ENCODE data around the gene EIF4EBP3. TPM values are rescaled to one million over a fixed set of nuclear protein-coding genes. Genes with fewer than 3 reads are reported as not detected.

EIF4EBP3 gene
- total and polyA plus RNA-seq, 2 donors (not counting 1 experiment from before 2014, with no cell fraction given), result 1.8 to 3.0 TPM

DNA sequence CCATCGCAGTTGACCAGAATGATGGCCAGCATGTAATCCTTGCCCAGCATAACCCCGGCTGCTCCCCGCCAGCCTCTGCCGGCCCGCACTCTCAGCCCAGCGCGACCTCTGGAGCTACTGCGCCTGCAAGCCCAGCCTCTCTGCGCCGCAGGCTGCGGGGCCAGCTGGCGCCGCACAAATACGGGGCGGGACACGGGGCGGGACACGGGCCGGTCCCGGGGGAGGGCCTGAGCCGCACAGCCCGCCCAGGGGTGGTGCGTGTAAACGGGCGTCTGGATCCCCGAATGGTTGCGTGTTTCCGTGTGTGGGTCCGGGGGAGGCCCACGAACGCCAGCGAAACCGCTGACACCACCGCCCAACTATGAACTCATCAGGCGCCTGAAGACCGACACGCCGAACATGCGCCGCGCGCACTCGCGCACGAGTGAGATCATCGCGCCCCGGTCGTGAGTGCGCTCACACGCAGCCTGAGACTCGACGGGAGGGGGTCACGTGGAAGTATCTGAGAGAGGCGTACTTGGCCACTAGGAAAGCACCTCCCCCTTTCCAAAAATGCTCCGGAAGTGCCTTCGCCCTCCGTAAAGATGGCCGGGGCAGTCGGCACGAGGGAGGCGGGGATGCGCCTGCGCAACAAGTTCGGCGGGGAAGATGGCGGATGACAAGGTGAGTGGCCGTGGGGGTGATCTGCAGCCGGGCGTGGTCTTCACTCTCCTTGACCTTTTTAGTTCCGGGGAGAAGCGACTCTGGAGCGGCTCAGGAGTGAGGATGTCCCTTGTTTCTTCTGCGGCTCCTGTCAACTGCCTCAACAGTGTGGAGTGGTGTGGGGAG lies 16.9 kb downstream of the EIF4EBP3 start, which contains the start of the genes APBB3 and SLC35A4:
Gene APBB3, minus strand, starts transcription at position 403 of the 828 bp plus-strand sequence. Its CDS starts 353 bp downstream, at position 50.
Gene SLC35A4, plus strand, starts transcription at position 633 of the 828 bp plus-strand sequence. CDS start 2,342 bp downstream, outside the sequence.
- Histone ChIP-seq H3K79me2 (ENCODE audit: control insufficient read depth, insufficient read depth, low read length) (peaks cover 29% of the 10 kb centered on the region), H2AFZ (ENCODE audit: low read length) (peak within 1 kb of the TSS; percentile 74), H4K20me1 (ENCODE audit: control insufficient read depth, extremely low read depth, insufficient read depth, low read length) (no peaks in the 10 kb centered on the region), H3K4me2 (ENCODE audit: extremely low read depth, insufficient read depth, low read length) (peak within 1 kb of the TSS; percentile 100), H3K4me1 (ENCODE audit: control insufficient read depth, extremely low read depth, insufficient read depth, low read length) (peaks cover 12% of the 10 kb centered on the region), H3K27me3 (ENCODE audit: control insufficient read depth, insufficient read depth, low read length) (no peaks in the 10 kb centered on the region), H3K9me3 (ENCODE audit: control insufficient read depth, insufficient read depth, low read depth, low read length) (no peaks in the 10 kb centered on the region), H3K9ac (ENCODE audit: insufficient read depth, low read length) (peak within 1 kb of the TSS; percentile 86), H3K27ac (ENCODE audit: insufficient read depth, low read length) (peak within 1 kb of the TSS; percentile 87), H3K36me3 (ENCODE audit: control insufficient read depth, insufficient read depth, low read length) (peaks cover 21% of the 10 kb centered on the region), H3K4me3 (replicated peaks in 1 of 4; ENCODE audit: control extremely low read depth in 1 of 4, insufficient read depth in 1 of 4, low read depth in 3 of 4, low read length in 4 of 4) (peak within 1 kb of the TSS; percentile 61 to 99 (median 86))
- no peak for TF ChIP-seq EZH2 (IDR thresholded peaks at IDR 0.05; ENCODE audit: low read length, missing control alignments)
- TF ChIP-seq, protein P1, sequence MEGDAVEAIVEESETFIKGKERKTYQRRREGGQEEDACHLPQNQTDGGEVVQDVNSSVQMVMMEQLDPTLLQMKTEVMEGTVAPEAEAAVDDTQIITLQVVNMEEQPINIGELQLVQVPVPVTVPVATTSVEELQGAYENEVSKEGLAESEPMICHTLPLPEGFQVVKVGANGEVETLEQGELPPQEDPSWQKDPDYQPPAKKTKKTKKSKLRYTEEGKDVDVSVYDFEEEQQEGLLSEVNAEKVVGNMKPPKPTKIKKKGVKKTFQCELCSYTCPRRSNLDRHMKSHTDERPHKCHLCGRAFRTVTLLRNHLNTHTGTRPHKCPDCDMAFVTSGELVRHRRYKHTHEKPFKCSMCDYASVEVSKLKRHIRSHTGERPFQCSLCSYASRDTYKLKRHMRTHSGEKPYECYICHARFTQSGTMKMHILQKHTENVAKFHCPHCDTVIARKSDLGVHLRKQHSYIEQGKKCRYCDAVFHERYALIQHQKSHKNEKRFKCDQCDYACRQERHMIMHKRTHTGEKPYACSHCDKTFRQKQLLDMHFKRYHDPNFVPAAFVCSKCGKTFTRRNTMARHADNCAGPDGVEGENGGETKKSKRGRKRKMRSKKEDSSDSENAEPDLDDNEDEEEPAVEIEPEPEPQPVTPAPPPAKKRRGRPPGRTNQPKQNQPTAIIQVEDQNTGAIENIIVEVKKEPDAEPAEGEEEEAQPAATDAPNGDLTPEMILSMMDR (conservative IDR thresholded peaks at IDR 0.05 in 1 of 2, IDR thresholded peaks at IDR 0.05 in 1 of 2; ENCODE audit: low read depth in 1 of 2, low read length in 2 of 2), result no peak
- DNase-seq (ENCODE audit: low read depth in 2 of 2), result peak; percentile 99

DNA sequence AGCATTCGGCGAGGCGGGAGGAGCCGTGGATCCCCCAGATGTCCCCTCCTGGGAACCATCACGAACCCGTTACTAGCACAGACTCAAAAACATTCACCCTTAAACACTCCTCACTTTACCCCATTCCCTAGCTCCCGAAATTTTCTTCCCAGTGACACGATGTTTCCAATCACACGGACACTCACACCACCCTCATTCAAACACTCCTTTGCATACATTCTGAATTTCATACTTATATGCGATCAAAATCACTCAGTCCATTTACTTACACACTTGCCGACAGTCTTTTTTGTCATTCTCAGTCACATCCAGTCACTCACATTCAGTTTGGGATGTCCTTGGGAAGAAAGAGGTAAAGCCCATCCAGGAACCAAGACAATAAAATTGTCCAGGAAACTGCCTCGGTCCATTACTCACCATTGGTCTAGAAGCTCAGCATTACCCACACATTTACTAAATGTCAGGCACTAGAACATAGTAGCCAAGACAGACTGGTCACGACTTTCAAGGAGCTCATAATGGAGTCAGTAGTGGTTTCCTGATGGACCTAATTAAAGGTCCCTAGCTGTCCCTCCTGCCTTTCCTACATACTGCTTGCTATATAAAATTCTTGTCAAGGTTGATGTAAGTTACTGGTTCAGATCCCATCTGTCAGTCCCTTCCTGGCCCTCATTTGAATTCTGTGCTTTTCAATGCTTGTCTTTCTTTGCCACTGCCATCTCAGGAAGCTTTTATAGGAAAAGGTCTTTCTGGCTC lies 17.7 kb downstream of the EIF4EBP3 start:
- H3K36me3 ChIP-seq (ENCODE audit: control insufficient read depth, insufficient read depth, low read length), result peaks cover 21% of the 10 kb centered on the region
- peak overlapping the region; percentile 61 to 99 (median 86) for H3K4me3 ChIP-seq (replicated peaks in 1 of 4; ENCODE audit: control extremely low read depth in 1 of 4, insufficient read depth in 1 of 4, low read depth in 3 of 4, low read length in 4 of 4)
- peak overlapping the region; percentile 100 for H3K4me2 ChIP-seq (ENCODE audit: extremely low read depth, insufficient read depth, low read length)
- peaks cover 12% of the 10 kb centered on the region for H3K4me1 ChIP-seq (ENCODE audit: control insufficient read depth, extremely low read depth, insufficient read depth, low read length)
- TF ChIP-seq EZH2 (IDR thresholded peaks at IDR 0.05; ENCODE audit: low read length, missing control alignments), result no peak
- TF ChIP-seq, protein P1 (conservative IDR thresholded peaks at IDR 0.05 in 1 of 2, IDR thresholded peaks at IDR 0.05 in 1 of 2; ENCODE audit: low read depth in 1 of 2, low read length in 2 of 2), result no peak
- H3K9ac ChIP-seq (ENCODE audit: insufficient read depth, low read length), result peak overlapping the region; percentile 86
- H3K79me2 ChIP-seq (ENCODE audit: control insufficient read depth, insufficient read depth, low read length), result peaks cover 29% of the 10 kb centered on the region
- H3K9me3 ChIP-seq (ENCODE audit: control insufficient read depth, insufficient read depth, low read depth, low read length), result no peaks in the 10 kb centered on the region
- peak overlapping the region; percentile 87 for H3K27ac ChIP-seq (ENCODE audit: insufficient read depth, low read length)
- peak overlapping the region; percentile 74 for H2AFZ ChIP-seq (ENCODE audit: low read length)
- no peaks in the 10 kb centered on the region for H4K20me1 ChIP-seq (ENCODE audit: control insufficient read depth, extremely low read depth, insufficient read depth, low read length)
- no peaks in the 10 kb centered on the region for H3K27me3 ChIP-seq (ENCODE audit: control insufficient read depth, insufficient read depth, low read length)
- DNase-seq (ENCODE audit: low read depth in 2 of 2), result peak in 1 of 2 donors; percentile 29

DNA sequence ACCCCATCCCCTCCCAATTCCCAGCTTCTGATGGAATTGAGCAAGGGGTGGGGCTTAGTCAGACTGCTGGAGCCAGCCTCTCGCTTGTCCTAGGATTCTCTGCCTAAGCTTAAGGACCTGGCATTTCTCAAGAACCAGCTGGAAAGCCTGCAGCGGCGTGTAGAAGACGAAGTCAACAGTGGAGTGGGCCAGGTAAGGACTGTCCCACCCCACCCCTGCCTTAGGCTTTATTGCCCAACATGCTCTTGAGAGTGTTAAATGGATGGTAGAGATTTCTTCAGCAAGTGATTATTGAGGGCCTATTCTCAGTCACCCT lies 18.3 kb downstream of the EIF4EBP3 start:
- H3K4me1 ChIP-seq (ENCODE audit: control insufficient read depth, extremely low read depth, insufficient read depth, low read length), result peaks cover 12% of the 10 kb centered on the region
- TF ChIP-seq, protein P1 (conservative IDR thresholded peaks at IDR 0.05 in 1 of 2, IDR thresholded peaks at IDR 0.05 in 1 of 2; ENCODE audit: low read depth in 1 of 2, low read length in 2 of 2), result no peak
- no peak for TF ChIP-seq EZH2 (IDR thresholded peaks at IDR 0.05; ENCODE audit: low read length, missing control alignments)

More for the DNA sequence above, 18.3 kb downstream of the EIF4EBP3 start:
- no peaks in the 10 kb centered on the region for H3K27me3 ChIP-seq (ENCODE audit: control insufficient read depth, insufficient read depth, low read length)
- H3K36me3 ChIP-seq (ENCODE audit: control insufficient read depth, insufficient read depth, low read length), result peaks cover 21% of the 10 kb centered on the region
- H4K20me1 ChIP-seq (ENCODE audit: control insufficient read depth, extremely low read depth, insufficient read depth, low read length), result no peaks in the 10 kb centered on the region
- no peaks in the 10 kb centered on the region for H3K9me3 ChIP-seq (ENCODE audit: control insufficient read depth, insufficient read depth, low read depth, low read length)
- H3K4me2 ChIP-seq (ENCODE audit: extremely low read depth, insufficient read depth, low read length), result peak overlapping the region; percentile 100
- peaks cover 29% of the 10 kb centered on the region for H3K79me2 ChIP-seq (ENCODE audit: control insufficient read depth, insufficient read depth, low read length)
- H3K27ac ChIP-seq (ENCODE audit: insufficient read depth, low read length), result peak overlapping the region; percentile 87
- peak overlapping the region; percentile 86 for H3K9ac ChIP-seq (ENCODE audit: insufficient read depth, low read length)
- DNase-seq (ENCODE audit: low read depth in 2 of 2), result no peak
- peak overlapping the region; percentile 61 to 99 (median 86) for H3K4me3 ChIP-seq (replicated peaks in 1 of 4; ENCODE audit: control extremely low read depth in 1 of 4, insufficient read depth in 1 of 4, low read depth in 3 of 4, low read length in 4 of 4)
- H2AFZ ChIP-seq (ENCODE audit: low read length), result no peak overlapping the region

Data from fibroblast of lung (primary cell).